RKO (cell line): ENCODE results near the gene SLX9.
A peak's percentile ranks its signal among the peaks of the same experiment; 100 is the strongest.

Experiments
- DNase-seq: peaks from one replicate; pipeline ENCODE4 v3.0.0-alpha.2; 2016; ENCODE audit warnings: low spot score

Gene SLX9

GRCh38 chr21:44947930-44948331, 8.1 kb downstream of the SLX9 start:
- no peak for DNase-seq

- no peak for DNase-seq
Observed at GRCh38 chr21:44948426-44949120, 8.7 kb downstream of the SLX9 start.

- DNase-seq, result no peak
Observed at GRCh38 chr21:44949161-44949778, 9.4 kb downstream of the SLX9 start.

GRCh38 chr21:44949779-44950198, 10.0 kb downstream of the SLX9 start:
- DNase-seq, result peak; percentile 36

GRCh38 chr21:44950351-44950750, 10.5 kb downstream of the SLX9 start:
- DNase-seq, result no peak

- no peak for DNase-seq
Observed at GRCh38 chr21:44951186-44951915, 11.5 kb downstream of the SLX9 start.

- DNase-seq, result no peak
Observed at GRCh38 chr21:44952116-44952928, 12.5 kb downstream of the SLX9 start.

- DNase-seq, result no peak
Observed at GRCh38 chr21:44952929-44953627, 13.2 kb downstream of the SLX9 start.

GRCh38 chr21:44953628-44954021, 13.8 kb downstream of the SLX9 start:
- no peak for DNase-seq

GRCh38 chr21:44954281-44954771, 14.5 kb downstream of the SLX9 start:
- no peak for DNase-seq

- no peak for DNase-seq
Observed at GRCh38 chr21:44955141-44955797, 15.4 kb downstream of the SLX9 start.

GRCh38 chr21:44955798-44956175, 16.0 kb downstream of the SLX9 start:
- no peak for DNase-seq

- DNase-seq, result no peak
Observed at GRCh38 chr21:44956356-44957046, 16.7 kb downstream of the SLX9 start.

GRCh38 chr21:44957047-44957831, 17.4 kb downstream of the SLX9 start:
- DNase-seq, result no peak

GRCh38 chr21:44957901-44958451, 18.1 kb downstream of the SLX9 start:
- no peak for DNase-seq

GRCh38 chr21:44958471-44959191, 18.8 kb downstream of the SLX9 start:
- no peak for DNase-seq

GRCh38 chr21:44959376-44960091, 19.7 kb downstream of the SLX9 start:
- no peak for DNase-seq
